GM12865 (cell line): ENCODE data around the gene SLFN12L.
"Not testable (repeated sequence)": the region's sequence is repeated elsewhere in the genome, so short reads cannot be mapped to it uniquely, and the experiment has no call there.

Source experiments
- DNase-seq: peaks from one replicate; pipeline ENCODE4 v3.0.0; 2010; ENCODE audit warnings: low read depth
- H3K4me3 ChIP-seq: 2 replicates; pipeline ENCODE4 v1.5.1; 2011; ENCODE audit warnings: mild to moderate bottlenecking, low read depth, low read length, control low read depth
- TF ChIP-seq, protein P1 (sequence below): IDR thresholded peaks from 2 replicates; pipeline ENCODE4 v1.5.1; 2011; ENCODE audit warnings: low read length, control low read depth, low read depth, inconsistent platforms; ENCODE audit not compliant: insufficient read depth; ENCODE audit errors: missing control alignments

SLFN12L gene

DNA sequence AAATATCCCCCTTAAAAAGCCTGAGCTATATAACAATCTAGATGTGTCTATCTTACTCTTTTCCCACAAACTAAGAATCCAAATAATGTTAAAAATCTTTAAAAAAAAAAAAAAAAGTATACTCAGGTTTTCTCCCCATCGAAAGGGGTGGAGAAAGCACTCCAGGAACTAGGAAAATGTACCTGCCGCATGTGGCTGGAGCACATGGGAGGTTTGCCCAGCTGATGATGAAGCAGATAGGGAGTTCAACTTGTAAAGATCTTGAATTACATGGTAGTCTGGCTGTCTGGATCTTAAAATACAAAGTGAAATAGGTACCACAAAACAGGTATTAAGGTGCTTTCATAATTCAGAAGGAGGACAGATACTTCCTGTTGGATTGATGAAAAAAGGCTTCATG, 31.9 kb upstream of the SLFN12L start:
- DNase-seq: no peak
- TF ChIP-seq, protein P1, sequence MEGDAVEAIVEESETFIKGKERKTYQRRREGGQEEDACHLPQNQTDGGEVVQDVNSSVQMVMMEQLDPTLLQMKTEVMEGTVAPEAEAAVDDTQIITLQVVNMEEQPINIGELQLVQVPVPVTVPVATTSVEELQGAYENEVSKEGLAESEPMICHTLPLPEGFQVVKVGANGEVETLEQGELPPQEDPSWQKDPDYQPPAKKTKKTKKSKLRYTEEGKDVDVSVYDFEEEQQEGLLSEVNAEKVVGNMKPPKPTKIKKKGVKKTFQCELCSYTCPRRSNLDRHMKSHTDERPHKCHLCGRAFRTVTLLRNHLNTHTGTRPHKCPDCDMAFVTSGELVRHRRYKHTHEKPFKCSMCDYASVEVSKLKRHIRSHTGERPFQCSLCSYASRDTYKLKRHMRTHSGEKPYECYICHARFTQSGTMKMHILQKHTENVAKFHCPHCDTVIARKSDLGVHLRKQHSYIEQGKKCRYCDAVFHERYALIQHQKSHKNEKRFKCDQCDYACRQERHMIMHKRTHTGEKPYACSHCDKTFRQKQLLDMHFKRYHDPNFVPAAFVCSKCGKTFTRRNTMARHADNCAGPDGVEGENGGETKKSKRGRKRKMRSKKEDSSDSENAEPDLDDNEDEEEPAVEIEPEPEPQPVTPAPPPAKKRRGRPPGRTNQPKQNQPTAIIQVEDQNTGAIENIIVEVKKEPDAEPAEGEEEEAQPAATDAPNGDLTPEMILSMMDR: no peak
- H3K4me3 ChIP-seq: peak overlapping the region; percentile 97

DNA sequence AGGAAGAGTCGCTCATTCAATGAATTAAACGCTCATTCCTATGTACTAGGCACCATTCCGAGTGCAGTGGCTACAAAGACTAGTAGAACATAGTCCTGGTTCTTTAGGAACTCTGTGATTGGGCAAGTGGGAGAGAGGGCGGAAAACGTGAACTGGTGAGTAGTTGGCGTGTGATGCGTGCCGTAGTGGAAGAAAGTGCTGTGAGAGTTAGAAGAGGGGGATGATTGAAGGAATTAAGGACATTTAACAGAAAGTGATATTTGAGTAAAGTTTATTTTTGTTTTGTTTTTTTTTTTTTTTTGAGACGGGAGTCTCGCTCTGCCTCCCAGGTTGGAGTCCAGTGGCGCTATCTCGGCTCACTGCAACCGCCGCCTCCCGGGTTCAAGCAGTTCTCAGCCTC, 31.1 kb upstream of the SLFN12L start:
- H3K4me3 ChIP-seq: peak overlapping the region; percentile 97
- peak; percentile 50 for DNase-seq
- TF ChIP-seq, protein P1: no peak

DNA sequence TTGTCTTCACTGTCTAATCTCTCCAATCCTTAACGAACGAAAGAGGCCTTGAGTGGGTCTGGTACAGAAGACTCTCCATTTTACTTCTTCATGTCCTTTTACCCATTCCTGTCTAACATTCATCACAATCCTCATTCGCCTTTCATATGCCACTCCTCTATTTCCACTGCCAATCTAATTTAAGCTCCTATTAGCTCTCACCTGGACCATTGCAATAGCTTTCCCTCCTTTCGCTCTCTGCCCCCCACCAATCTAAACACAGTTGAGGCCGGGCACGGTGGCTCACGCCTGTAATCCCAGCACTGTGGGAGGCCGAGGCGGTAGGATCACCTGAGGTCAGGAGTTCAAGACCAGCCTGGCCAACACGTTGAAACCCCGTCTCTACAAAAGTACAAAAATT, 29.5 kb upstream of the SLFN12L start:
- no peak for DNase-seq
- TF ChIP-seq, protein P1: no peak
- H3K4me3 ChIP-seq: no peak overlapping the region

DNA sequence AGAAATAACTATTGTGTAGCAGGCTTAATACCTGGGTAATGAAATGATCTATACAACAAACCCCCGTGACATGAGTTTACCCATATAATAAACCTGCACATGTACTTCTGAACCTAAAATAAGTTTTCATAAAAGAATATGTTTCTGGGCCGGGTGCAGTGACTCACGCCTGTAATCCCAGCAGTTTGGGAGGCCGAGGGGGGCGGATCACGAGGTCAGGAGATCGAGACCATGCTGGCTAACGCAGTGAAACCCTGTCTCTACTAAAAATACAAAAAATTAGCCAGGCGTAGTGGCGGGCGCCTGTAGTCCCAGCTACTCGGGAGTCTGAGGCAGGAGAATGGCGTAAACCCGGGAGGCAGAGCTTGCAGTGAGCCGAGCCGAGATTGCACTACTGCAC, 25.7 kb upstream of the SLFN12L start:
- not testable (repeated sequence) for H3K4me3 ChIP-seq, DNase-seq

DNA sequence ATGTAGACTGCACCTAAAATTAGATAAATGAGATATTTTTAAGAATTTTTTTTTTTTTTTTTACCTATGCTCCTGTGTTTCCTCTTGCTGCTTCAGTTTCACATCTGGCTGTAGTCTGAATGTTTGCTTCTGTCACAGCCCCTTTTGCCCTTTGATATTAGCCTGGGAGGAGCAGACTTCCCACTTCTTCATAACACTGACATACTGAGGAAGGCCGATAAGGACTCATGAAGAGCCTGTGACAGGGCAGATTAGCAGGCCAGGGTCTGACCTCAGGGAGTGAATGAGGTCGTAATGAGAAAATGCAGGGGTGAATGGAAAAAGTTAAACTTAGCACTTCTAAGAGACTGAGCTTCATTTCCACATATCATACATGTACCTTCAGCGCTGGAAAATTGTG, 23.2 kb upstream of the SLFN12L start, which contains the start of gene SLFN14:
Gene SLFN14, minus strand, starts transcription at position 117 of the 400 bp plus-strand sequence. CDS start 2,757 bp downstream, outside the sequence.
- no peak within 1 kb of the TSS for H3K4me3 ChIP-seq
- no peak for DNase-seq
- TF ChIP-seq, protein P1: no peak

DNA sequence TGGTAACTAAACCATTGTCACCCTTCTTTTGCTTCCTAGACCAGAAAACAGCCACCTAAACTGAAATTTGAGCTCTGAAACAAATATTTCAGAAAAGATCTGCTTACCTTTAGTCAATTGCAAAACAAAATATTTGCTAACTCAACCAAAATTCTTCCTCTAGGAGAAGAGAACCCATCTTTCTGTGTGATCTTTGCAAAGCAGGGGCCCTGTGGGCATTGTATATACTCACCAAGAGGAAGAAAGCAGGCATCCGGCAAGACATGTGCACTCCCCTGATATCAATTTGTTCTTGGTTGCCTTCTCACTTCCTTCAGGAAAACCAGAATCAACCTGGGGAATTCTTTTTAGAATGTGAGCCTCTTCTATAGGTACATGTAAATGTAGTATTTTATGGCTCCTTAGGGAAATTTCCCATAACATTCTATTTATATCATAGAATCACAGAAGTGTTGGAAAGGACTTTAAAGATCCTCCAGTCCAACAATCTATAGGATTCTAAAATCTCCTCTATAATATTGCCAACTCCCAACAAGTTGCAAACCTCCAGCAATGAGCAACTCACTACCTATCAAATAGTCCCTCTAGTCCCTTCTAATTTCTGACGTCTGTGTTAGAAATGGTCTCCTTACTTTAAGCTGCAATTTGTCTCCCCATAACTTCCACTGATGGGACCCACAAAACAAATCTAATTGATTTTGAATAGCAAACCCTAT, 22.2 kb upstream of the SLFN12L start:
- H3K4me3 ChIP-seq: no peak overlapping the region
- TF ChIP-seq, protein P1: no peak

DNA sequence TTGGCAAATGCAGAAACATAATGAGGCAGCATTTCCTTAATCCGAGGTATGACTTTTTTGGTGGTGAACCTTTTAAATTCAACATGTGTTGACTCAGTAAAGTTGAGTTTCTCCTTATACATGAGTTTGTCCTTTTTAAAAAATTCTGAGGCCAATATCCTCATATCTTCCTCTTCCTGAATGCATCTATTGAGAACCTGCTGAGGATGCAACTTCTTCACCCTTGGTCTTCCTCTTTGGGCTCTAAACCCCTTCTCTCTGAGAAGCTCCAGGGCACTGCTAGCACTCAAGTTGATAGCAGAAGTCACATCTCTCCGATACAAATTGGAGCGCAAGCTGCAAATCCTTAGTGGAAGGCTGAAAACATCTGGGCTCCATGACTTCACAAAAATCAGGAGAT, 19.9 kb upstream of the SLFN12L start:
- no peak overlapping the region for H3K4me3 ChIP-seq
- TF ChIP-seq, protein P1: no peak
- DNase-seq: no peak

More for the DNA sequence above, 22.2 kb upstream of the SLFN12L start:
- no peak for DNase-seq
